Anterior cingulate cortex (tissue), 58 donors: Measurements from ENCODE around the gene EBLN1.
"Not testable (repeated sequence)": the region's sequence is repeated elsewhere in the genome, so short reads cannot be mapped to it uniquely, and the experiment has no call there.

ENCODE experiments used
- DNase-seq, 58 donors: peaks; one replicate each; lab custom pipeline; 2025; lab: John Stamatoyannopoulos, UW

The EBLN1 gene

DNA sequence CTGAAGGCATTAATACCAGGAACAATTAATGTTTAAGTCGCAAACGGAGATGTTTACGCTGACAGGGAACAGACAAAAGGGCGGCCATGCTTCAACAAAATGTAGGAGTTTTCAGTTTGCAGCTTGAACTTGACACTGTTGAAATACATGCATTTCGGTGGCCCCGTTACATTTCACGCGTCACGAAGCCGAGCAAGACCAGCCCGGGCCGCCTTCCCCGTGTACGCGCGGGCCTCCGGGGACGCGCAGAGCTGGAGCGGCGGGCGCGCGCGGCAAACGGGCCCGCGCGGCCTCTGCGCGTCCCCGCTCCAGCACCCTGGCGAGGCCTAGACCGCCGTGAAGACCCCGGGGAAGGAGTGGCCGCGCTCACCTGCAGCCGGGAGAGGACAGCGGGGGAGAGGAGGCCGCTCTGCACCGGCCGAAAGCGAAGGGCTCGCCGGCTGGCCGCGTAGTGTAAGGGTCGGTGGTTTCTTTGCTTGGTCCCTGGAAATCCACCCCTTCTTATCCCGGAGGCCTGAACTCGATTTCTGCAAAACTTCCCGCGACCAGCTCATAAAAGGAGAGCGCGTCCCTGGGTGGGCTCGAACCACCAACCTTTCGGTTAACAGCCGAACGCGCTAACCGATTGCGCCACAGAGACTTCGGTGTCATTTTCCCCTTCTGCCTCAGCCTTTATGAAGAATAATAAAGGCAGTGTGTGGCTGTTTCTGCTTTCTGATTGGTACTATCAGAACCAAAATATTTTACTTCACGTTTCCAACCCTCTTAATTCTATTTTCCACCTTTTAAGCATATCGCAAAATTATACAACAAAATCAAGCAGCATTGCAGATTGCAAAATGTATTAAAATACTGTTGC, 11.4 kb upstream of the EBLN1 start:
- peak; percentile 61 to 92 (median 83) for DNase-seq

GRCh38 chr10:22228167-22228938, 10.5 kb upstream of the EBLN1 start:
- no peak for DNase-seq

DNA sequence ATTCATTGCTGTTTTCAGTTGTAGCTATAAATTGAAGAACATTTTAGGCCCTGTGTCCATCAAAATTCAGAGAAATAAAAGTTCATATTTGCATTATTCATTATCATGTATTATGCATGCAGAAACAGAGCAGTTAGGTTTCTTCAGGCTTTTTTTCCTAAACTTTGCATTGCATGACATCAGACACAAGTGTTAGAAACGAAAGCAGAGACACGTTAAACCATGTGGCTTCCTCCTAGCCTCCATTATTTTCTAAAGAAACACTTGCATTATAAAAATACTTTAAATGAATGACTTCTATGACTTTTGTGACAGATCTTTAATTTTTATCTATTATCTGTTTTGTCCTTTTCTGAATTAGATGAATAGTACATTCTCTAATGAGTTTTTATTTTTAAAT, 8.8 kb upstream of the EBLN1 start:
- DNase-seq, result no peak

- DNase-seq, result no peak
These were observed 4.7 kb upstream of the EBLN1 start for GRCh38 chr10:22222236-22223190.

DNA sequence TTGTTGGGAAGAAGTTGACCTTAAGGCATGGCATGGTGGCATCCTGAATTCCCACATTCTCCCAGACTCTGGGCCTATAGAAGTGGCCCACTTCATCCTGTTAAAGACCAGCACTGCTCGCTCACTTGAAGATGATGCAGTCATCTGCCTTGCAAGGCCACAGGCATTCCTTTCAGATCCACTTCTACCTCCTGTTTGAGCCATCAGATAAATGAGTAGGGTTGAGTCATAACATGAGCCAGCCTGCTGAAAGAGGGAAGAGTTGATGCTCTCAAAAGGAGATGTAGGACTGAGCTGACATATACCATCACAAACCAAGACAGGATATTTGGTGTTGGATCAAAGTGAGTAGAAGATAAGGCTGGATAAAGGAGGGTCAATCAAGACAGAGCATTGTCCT, 1.5 kb upstream of the EBLN1 start:
- no peak for DNase-seq

DNA sequence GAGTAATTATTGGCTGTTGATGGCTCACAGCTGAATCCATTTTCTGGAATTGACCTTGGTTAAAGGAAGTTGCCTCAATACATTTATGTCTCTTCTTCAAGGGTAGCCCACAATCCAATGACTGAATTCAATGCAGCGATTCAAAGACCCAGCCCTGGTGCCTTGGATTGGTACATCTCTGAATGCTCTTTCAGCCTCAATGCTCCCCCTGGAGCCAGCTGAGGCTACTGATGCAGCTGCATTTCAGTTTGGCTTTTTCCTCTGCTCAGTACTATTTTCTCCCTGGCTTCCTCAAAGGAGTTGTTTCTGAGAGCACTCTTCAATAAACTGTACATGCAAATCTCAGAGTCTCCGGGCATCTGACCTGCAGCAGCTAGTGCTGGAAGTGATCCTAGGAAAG, 633 bp upstream of the EBLN1 start:
- DNase-seq, result no peak

- not testable (repeated sequence) for DNase-seq
These were observed 731 bp downstream of the EBLN1 start for GRCh38 chr10:22217084-22217483.

GRCh38 chr10:22210267-22210666, 7.5 kb downstream of the EBLN1 start:
- no peak for DNase-seq

DNA sequence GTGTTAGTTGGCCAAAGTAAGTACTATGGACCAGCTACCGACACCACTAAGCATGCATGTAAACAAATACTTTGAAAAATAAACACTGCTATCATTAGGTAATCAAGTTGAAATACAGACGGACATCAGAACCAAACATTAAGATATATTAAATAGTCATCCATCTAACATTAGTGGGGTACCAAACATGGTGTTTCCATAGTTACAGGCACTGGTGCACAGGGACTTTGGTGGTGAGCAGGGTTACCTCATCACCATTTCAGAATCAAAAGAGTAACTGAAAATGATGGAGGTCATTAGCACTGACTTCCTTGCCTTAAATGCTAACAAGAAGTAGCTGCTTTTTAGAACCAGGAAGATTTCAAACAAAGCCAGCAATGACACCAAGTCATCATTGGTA, 23.9 kb downstream of the EBLN1 start:
- no peak for DNase-seq

- no peak for DNase-seq
These were observed 32.2 kb downstream of the EBLN1 start for GRCh38 chr10:22185586-22185985.

DNA sequence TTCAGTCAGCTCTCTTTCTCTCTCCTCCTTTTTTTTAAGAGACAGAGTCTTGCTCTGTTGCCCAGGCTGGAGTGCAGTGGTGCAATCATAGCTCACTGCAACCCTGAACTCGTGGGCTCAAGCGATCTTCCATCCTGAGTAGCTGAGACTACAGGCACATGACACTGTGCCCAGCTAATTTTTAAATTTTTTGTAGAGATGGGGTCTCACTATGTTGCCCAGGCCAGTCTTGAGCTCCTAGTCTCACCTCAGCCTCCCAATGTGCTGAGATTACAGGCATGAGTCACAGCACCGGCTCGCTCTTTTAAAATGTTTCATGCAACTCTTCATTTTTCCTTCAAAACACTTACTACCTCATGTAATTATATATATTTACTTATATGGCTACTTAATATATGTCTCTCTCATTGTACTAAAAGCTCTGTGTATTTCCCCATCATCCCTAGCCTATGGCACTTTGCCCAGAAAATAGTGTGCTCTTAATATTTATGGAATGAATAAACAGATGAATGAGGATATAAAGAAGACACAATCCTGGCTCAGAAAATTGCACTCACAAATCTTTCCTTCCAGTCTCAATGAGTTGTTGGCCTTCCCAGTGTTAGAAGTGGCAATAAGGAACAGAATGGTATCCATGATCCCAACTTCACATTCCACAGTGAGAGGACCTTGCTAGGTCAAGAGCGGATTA, 33.9 kb downstream of the EBLN1 start:
- no peak for DNase-seq

DNA sequence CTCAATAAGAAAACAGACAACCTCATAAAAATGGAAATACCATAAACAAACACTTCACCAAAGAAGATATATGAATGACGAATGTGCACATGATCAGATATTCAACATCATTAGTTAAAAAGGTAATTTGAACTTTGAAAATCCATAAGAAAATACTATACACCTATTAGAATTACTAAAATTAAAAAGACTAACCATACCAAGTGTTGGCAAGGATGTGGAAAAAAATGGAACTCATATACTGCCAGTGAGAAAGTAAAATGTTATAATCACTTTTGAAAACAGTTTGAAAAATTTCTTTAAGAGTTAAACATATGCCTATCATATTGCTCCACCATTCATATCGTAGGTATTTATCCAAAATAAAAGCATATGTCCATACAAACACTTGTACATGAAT, 37.1 kb downstream of the EBLN1 start:
- DNase-seq, result no peak

GRCh38 chr10:22174442-22174841, 43.4 kb downstream of the EBLN1 start:
- DNase-seq, result no peak

GRCh38 chr10:22171131-22171530, 46.7 kb downstream of the EBLN1 start:
- no peak for DNase-seq

DNA sequence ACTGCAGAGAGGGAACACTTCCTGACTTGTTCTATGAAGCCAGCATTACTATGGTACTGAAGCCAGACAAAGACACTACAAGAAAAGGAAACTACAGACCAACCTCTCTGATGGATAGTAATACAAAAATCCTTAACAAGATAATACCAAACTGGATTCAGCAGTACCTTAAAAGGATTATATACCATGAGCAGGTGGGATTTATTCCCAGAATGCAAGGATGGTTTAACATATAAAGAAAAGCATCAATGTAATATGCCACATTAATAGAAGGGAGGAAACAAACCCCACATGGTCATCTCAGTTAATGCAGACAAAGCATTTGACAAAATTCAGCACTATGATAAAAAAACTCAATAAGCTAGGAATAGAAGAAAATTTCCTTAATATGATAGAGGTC, 47.2 kb downstream of the EBLN1 start:
- no peak for DNase-seq

- no peak for DNase-seq
These were observed 57.8 kb downstream of the EBLN1 start for GRCh38 chr10:22159979-22160378.

DNA sequence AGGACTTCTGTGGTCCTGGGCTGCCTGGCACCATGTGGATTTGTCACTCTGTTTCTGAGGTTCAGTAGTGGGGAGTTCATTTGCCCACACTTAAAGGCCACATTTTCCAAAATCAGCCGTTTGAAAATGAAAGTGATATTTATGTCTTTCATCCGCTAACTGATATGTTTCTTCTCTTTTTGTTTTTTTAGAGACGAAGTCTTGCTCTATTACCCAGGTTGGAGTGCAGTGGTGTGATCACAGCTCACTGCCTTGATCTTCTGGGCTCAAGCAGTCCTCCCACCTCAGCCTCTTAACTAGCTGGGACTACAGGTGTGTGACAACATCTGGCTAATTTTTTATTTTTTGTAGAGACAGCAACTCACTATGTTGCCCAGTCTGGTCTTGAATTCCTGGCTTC, 58.6 kb downstream of the EBLN1 start:
- no peak for DNase-seq
